Activated naive CD4-positive, alpha-beta T cell treated with anti-CD3 and anti-CD28 coated beads, Interleukin-2, amount 10 ng/mL, durations not matched to agents 7 days and 5 days (primary cell): ENCODE measurements around the gene CRTAP.
"Not testable (repeated sequence)": the region's sequence is repeated elsewhere in the genome, so short reads cannot be mapped to it uniquely, and the experiment has no call there.

Experiments used
- CTCF ChIA-PET: fragments of 350-600 bp; sonication (Branson Sonifier 250); formaldehyde crosslinking; loops from one replicate; lab custom pipeline; 2021; ENCODE audit warnings: antibody characterized with exemption; lab: Charles Lee
- DNase-seq: peaks from one replicate; pipeline ENCODE4 v3.0.0-alpha.2; 2020
- H3K27ac Mint-ChIP-seq: one replicate; pipeline ENCODE4 v1.8.0; 2021; ENCODE audit warnings: mild to moderate bottlenecking, moderate library complexity, mixed read lengths
- H3K27me3 Mint-ChIP-seq: one replicate; pipeline ENCODE4 v1.8.0; 2021; ENCODE audit warnings: mild to moderate bottlenecking, mixed read lengths
- H3K36me3 Mint-ChIP-seq: one replicate; pipeline ENCODE4 v1.8.0; 2021; ENCODE audit warnings: mixed read lengths
- H3K4me1 Mint-ChIP-seq: one replicate; pipeline ENCODE4 v1.8.0; 2021; ENCODE audit warnings: mixed read lengths
- H3K4me3 Mint-ChIP-seq: one replicate; pipeline ENCODE4 v1.8.0; 2021; ENCODE audit warnings: mild to moderate bottlenecking, moderate library complexity, mixed read lengths
- H3K9me3 Mint-ChIP-seq: one replicate; pipeline ENCODE4 v1.8.0; 2021; ENCODE audit warnings: mixed read lengths

Gene CRTAP

DNA sequence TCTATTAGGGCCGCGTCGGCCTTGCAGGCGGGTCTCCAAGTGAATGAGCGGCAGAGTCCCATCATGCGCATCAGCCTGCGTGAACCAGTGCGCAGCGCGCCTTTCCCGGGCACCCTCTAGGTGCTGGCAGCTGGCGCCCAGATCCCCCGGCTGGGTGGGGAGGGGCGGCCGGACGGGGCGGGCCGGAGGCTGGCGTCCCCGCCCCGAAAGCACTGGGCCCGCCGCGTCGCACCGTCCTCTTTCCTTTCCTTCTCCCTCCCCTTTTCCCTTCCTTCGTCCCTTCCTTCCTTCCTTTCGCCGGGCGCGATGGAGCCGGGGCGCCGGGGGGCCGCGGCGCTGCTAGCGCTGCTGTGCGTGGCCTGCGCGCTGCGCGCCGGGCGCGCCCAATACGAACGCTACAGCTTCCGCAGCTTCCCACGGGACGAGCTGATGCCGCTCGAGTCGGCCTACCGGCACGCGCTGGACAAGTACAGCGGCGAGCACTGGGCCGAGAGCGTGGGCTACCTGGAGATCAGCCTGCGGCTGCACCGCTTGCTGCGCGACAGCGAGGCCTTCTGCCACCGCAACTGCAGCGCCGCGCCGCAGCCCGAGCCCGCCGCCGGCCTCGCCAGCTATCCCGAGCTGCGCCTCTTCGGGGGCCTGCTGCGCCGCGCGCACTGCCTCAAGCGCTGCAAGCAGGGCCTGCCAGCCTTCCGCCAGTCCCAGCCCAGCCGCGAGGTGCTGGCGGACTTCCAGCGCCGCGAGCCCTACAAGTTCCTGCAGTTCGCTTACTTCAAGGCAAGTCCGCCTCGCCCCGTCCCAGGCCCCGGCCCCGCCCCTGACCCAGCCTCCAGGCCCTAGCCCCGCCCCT, at the start of gene CRTAP:
TSS of gene CRTAP (plus strand) at position 243 of the 850 bp plus-strand sequence. CDS start at position 307, 64 bp downstream.
- peak; percentile 86 for DNase-seq
- H3K4me1 Mint-ChIP-seq: peaks cover 22% of the 10 kb centered on the region
- H3K27me3 Mint-ChIP-seq: peaks cover 4% of the 10 kb centered on the region
- peak within 1 kb of the TSS; percentile 79 for H3K4me3 Mint-ChIP-seq
- no peaks in the 10 kb centered on the region for H3K9me3 Mint-ChIP-seq
- H3K27ac Mint-ChIP-seq: peak within 1 kb of the TSS; percentile 84
- no peaks in the 10 kb centered on the region for H3K36me3 Mint-ChIP-seq
- CTCF ChIA-PET: no interaction called here

DNA sequence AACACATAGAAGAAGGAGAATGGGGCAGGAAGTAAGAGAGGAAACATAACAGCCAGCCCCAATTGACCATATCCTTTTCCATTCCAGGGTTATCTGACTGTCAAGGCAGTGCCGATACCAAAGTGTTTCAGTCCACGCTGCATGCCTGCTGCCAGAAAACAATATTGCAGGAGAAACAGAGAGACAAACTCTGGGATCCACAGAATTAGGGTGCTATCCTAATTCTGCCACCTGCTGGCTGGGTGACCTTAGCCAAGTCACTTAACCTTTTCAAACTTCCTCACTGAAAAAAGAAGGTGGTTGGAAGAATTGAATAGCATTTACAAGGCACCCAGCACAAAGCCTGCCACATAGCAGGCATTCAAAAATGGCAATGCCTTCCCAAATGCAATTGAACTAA, 48.9 kb upstream of the CRTAP start:
- Mint-ChIP-seq H3K4me1 (peaks cover 66% of the 10 kb centered on the region), H3K27me3 (no peaks in the 10 kb centered on the region)

DNA sequence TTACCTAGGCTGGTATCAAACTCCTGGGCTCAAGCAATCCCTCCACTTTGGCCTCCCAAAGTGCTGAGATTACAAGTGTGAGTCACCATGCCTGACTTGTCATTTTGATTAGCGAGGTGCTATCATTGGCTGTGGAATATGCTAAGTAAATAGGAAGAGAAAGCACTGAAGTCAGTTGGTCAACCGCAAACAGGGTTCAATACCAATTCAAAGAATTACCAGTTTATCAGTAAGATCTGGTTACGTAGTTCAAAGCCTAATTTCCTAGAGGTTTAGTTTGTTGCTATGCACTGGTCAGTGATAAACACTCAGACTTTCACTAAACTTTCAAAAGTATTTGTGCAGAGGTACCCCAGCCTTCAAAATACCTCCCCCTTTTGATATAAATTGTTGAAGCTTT, 46.3 kb upstream of the CRTAP start:
- H3K4me3 Mint-ChIP-seq: no peak overlapping the region
- peaks cover 64% of the 10 kb centered on the region for H3K4me1 Mint-ChIP-seq
- H3K9me3 Mint-ChIP-seq: no peaks in the 10 kb centered on the region
- peaks cover 56% of the 10 kb centered on the region for H3K36me3 Mint-ChIP-seq
- H3K27me3 Mint-ChIP-seq: no peaks in the 10 kb centered on the region
- CTCF ChIA-PET: interaction anchor here (1.3 to 3.8 kb wide), 3 partner anchors 37 to 119 kb away, joined by 4 to 31 read pairs (median 6); no protein-coding TSS in a partner anchor
- DNase-seq: no peak
- no peak overlapping the region for H3K27ac Mint-ChIP-seq

More for the DNA sequence above, 48.9 kb upstream of the CRTAP start:
- DNase-seq: peak; percentile 64
- Mint-ChIP-seq H3K4me3 (no peak overlapping the region), H3K9me3 (no peaks in the 10 kb centered on the region), H3K36me3 (peaks cover 56% of the 10 kb centered on the region), H3K27ac (peak overlapping the region; percentile 64)
- CTCF ChIA-PET: interaction anchor here (1.6 to 3.8 kb wide), 2 partner anchors 34 to 116 kb away, joined by 4 to 31 read pairs; no protein-coding TSS in a partner anchor

DNA sequence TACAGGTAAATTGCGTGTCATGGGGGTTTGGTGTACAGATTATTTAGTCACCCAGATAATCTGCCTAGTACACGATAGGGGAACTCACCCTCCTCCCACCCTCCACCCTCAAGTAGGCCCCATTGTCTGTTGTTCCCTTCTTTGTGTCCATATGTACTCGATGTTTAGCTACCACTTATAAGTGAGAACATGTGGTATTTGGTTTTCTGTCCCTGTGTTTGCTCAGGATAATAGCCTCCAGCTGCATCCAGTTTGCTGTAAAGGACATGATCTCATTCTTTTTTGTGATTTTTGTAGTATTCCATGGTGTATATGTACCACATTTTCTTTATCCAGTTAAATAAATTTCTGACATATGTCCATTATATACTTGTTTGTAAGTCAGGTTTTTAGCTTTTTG, 44.0 kb upstream of the CRTAP start:
- DNase-seq: not testable (repeated sequence)

DNA sequence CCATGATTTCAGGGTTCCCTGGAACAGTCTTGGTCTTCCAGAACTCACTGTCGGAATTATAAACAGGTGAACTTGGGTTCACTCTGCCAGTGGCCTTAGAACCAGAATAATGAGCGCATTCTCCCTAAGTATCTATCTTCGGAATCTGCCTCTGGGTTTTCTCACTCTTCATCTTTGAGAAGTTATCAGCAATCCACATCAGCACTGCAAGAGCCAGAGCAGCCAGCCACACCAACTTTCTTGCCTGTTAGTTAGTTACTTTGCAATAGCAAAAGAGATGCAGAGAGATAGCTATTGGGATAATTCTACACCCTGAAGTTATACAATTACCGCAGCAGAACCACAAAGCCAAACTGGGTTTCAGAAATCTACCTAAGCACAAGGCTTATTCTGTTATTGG, 42.6 kb upstream of the CRTAP start:
- CTCF ChIA-PET: interaction anchor here (0.8 to 4.7 kb wide), 8 partner anchors 13 to 124 kb away, joined by 3 to 118 read pairs (median 5); partner anchors contain the start of gene CCR4
- no peak overlapping the region for H3K4me3 Mint-ChIP-seq
- H3K36me3 Mint-ChIP-seq: peaks cover 49% of the 10 kb centered on the region
- H3K27me3 Mint-ChIP-seq: no peaks in the 10 kb centered on the region
- no peak for DNase-seq
- no peak overlapping the region for H3K27ac Mint-ChIP-seq
- no peaks in the 10 kb centered on the region for H3K9me3 Mint-ChIP-seq
- peaks cover 47% of the 10 kb centered on the region for H3K4me1 Mint-ChIP-seq

More for the DNA sequence above, 44.0 kb upstream of the CRTAP start:
- not testable (repeated sequence) for H3K9me3 Mint-ChIP-seq, H3K27ac Mint-ChIP-seq, H3K4me3 Mint-ChIP-seq, H3K27me3 Mint-ChIP-seq
- H3K4me1 Mint-ChIP-seq: peaks cover 53% of the 10 kb centered on the region
- CTCF ChIA-PET: interaction anchor here (0.8 to 2.1 kb wide), 7 partner anchors 39 to 136 kb away, joined by 3 to 11 read pairs (median 4); no protein-coding TSS in a partner anchor
- H3K36me3 Mint-ChIP-seq: peaks cover 55% of the 10 kb centered on the region

DNA sequence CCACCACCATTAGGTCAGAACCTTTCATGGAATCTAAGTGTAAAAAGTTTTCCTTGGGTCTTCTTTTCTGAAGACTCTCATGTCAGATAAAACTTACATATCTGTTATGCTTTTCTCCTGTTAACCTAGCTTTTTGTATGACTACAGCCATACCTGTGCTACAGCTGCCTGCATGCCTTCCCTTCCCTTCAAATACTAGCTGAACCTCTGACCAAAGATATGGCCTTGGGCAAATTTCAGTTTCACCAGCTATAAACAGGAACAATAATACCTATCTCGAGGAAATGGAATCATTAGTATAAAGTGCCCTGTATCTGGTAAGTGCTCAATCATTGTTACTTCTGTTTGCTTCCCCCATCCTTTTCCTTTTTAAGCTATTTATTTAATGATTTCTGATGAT, 41.9 kb upstream of the CRTAP start:
- no peak overlapping the region for H3K27ac Mint-ChIP-seq
- H3K9me3 Mint-ChIP-seq: no peaks in the 10 kb centered on the region
- no peaks in the 10 kb centered on the region for H3K27me3 Mint-ChIP-seq
- peaks cover 47% of the 10 kb centered on the region for H3K4me1 Mint-ChIP-seq
- CTCF ChIA-PET: interaction anchor here (1.2 to 4.7 kb wide), 2 partner anchors 49 to 123 kb away, joined by 4 to 118 read pairs; partner anchors contain the start of gene CCR4
- H3K36me3 Mint-ChIP-seq: peaks cover 47% of the 10 kb centered on the region
- no peak overlapping the region for H3K4me3 Mint-ChIP-seq
- no peak for DNase-seq

DNA sequence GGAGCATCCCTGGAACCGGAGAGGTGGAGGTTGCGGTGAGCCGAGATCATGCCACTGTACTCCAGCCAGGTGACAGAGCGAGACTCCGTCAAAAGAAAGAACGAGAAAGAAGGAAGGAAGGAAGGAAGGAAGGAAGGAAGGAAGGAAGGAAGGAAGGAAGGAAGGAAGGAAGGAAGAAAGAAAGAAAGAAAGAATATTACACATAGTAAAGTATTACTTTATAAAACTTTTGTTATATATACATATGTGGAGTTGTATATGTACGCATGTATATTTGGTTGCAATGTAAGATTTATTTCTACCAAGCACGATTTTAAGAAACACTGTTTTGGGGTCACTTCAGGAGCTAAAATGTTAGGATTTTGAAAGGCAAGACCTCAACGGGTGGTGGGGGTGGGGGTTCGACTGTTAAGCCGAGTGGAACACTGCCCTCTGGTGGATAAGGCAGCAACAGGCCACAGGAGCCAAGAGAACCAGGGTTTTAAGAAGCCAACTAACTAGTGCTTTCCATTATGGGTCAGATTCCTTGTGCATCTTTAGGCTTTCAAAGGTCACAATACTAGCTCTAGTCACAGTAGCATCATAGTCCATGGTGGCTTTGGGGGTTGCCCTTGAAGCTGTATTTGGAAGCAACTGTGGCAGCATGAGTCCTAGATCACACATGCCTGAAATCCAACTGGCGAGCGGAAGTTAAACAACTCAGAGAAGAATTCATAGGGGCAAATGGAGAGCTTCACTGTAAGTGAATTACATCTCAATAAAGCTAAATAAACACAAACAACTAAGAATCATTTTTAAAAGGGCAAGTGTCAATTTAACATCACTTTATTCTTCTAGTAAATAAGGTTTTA, 39.4 kb upstream of the CRTAP start:
- no peaks in the 10 kb centered on the region for H3K9me3 Mint-ChIP-seq
- H3K36me3 Mint-ChIP-seq: peaks cover 33% of the 10 kb centered on the region
- no peaks in the 10 kb centered on the region for H3K27me3 Mint-ChIP-seq
- CTCF ChIA-PET: interaction anchor here (0.7 to 4.7 kb wide), 34 partner anchors 9 to 389 kb away, joined by 3 to 118 read pairs (median 4); partner anchors contain the start of gene CCR4
- H3K27ac Mint-ChIP-seq: no peak overlapping the region
- peak; percentile 79 for DNase-seq
- H3K4me3 Mint-ChIP-seq: no peak overlapping the region
- H3K4me1 Mint-ChIP-seq: peaks cover 44% of the 10 kb centered on the region

DNA sequence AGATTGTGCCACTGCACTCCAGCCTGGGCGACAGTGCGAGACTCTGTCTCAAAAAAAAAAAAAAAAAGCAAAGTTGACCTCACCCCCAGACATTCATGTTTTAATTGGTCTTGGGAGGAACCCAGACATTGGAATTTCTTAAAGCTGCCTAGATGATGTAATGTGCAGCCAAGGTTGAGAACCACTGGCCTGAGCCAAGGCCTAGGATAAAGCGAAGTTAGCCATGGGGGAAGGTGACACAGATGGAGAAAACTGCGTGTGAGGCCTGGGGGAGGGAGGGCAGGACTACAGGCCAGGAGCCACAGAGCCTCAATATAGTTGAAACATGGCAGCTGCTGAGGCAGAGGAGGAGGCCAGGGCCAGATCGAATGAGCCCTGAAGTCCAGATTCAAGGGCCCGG, 37.8 kb upstream of the CRTAP start:
- Mint-ChIP-seq H3K27ac (no peak overlapping the region), H3K36me3 (peaks cover 25% of the 10 kb centered on the region), H3K4me1 (peaks cover 37% of the 10 kb centered on the region)

DNA sequence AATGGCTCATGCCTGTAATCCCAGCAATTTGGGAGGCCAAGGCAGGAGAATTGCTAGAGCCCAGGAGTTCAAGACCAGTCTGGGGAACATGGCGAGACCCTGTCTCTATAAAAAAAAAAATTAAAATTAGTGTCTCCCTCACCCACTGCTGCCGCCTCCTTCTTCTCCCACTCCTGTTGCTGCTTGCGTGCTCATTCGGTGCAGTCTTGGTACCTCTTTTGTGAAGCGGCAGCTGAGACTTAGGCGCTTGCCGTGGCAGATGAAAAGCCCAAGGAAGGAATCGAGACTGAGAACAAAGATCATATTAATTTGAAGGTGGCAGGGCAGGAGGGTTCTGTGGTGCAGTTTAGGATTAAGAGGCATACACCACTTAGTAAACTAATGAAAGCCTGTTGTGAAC, 36.9 kb upstream of the CRTAP start:
- Mint-ChIP-seq H3K4me3 (no peak overlapping the region), H3K4me1 (peaks cover 28% of the 10 kb centered on the region), H3K9me3 (no peaks in the 10 kb centered on the region), H3K27me3 (no peaks in the 10 kb centered on the region), H3K36me3 (peaks cover 16% of the 10 kb centered on the region), H3K27ac (no peak overlapping the region)
- no peak for DNase-seq
- CTCF ChIA-PET: no interaction called here

More for the DNA sequence above, 37.8 kb upstream of the CRTAP start:
- CTCF ChIA-PET: interaction anchor here (0.8 to 4.7 kb wide), 9 partner anchors 13 to 353 kb away, joined by 3 to 118 read pairs (median 12); partner anchors contain the start of gene CCR4
- Mint-ChIP-seq H3K9me3 (no peaks in the 10 kb centered on the region), H3K4me3 (no peak overlapping the region), H3K27me3 (no peaks in the 10 kb centered on the region)
- DNase-seq: no peak

DNA sequence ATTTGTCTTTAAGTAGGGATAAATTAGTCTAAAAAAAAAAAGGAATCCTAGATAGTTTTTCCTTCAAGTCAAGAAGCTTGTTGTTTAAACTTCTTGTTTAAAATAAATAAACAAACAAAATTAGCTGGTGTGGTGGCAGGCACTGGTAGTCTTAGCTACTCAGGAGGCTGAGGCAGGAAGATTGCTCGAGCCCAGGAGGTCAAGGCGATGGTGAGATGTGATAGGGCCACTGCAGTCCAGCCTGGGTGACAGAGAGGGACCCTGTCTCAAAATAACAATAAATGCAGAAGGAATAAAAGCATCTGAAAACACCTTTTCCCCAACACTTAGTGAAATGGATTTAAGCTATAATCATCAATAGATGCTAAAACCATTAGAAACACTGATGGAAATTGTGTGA, 35.8 kb upstream of the CRTAP start:
- H3K4me1 Mint-ChIP-seq: peaks cover 23% of the 10 kb centered on the region
- H3K36me3 Mint-ChIP-seq: peaks cover 10% of the 10 kb centered on the region
- no peak for DNase-seq
- H3K27me3 Mint-ChIP-seq: no peaks in the 10 kb centered on the region
- H3K9me3 Mint-ChIP-seq: no peaks in the 10 kb centered on the region
- H3K27ac Mint-ChIP-seq: no peak overlapping the region
- CTCF ChIA-PET: interaction anchor here (1.2 kb wide), 1 partner anchor 48 kb away, joined by 3 read pairs; no protein-coding TSS in a partner anchor
- no peak overlapping the region for H3K4me3 Mint-ChIP-seq

DNA sequence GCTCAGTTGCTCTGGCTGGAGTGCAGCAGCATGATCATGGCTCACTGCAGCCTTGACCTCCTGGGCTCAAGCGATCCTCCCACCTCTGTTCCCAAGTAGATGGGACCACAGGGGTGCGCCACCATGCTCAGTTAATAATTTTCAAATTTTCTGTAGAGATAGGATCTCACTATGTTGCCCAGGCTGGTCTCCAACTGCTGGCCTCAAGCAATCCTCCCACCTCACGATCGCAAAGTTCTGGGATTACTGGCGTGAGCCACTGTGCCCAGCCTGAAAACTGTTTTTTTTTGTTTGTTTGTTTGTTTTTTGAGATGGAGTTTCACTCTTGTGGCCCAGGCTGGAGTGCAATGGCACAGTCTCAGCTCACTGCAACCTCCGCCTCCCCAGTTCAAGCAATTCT, 34.0 kb upstream of the CRTAP start:
- CTCF ChIA-PET, H3K4me3 Mint-ChIP-seq, H3K27me3 Mint-ChIP-seq, H3K9me3 Mint-ChIP-seq, DNase-seq, H3K27ac Mint-ChIP-seq: not testable (repeated sequence)
- peaks cover 12% of the 10 kb centered on the region for H3K4me1 Mint-ChIP-seq
- peaks cover 13% of the 10 kb centered on the region for H3K36me3 Mint-ChIP-seq

DNA sequence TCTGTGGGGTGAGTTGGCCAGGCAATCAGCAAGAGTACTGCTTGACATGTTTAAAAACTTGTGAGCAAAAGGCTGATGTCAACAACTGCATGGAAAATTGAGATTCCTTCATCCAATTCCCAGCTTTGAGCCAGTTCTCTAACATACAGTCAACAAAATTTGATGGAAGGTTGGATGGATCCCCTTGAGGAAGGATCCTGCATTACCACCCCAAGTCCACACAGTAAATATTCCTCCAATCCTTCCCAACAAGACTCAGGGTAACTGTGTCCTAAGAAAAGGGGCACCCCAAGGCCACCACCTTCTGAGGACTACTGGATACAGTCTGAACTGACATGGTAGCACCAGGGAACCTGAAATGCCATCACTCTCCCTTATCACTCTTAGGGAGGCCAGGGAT, 32.0 kb upstream of the CRTAP start:
- H3K27ac Mint-ChIP-seq: no peak overlapping the region
- no peak for DNase-seq
- no peak overlapping the region for H3K4me3 Mint-ChIP-seq
- H3K36me3 Mint-ChIP-seq: peaks cover 11% of the 10 kb centered on the region
- CTCF ChIA-PET: interaction anchor here (1.2 kb wide), 1 partner anchor 135 kb away, joined by 4 read pairs; no protein-coding TSS in a partner anchor
- peaks cover 7% of the 10 kb centered on the region for H3K4me1 Mint-ChIP-seq
- H3K27me3 Mint-ChIP-seq: no peaks in the 10 kb centered on the region
- no peaks in the 10 kb centered on the region for H3K9me3 Mint-ChIP-seq

DNA sequence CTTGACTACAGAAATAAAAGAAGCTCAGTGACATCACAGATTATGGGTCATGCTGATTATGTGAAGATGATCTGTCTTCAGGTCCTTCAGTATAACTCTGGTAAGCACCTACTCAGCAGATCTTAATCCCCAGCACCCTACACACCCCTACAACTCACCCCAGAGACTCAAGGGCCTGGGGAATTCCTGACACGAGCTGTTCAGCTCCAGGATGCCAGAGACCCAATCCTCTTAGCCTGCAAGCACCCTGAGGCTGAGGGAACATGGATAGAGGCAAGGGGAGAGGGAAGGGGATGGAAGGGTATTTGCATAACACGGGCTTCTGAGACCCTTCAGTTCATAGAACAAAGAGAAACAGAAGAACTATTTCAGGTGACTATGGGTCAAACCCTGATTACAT, 29.9 kb upstream of the CRTAP start:
- Mint-ChIP-seq H3K4me3 (no peak overlapping the region), H3K36me3 (peaks cover 25% of the 10 kb centered on the region), H3K4me1 (peaks cover 17% of the 10 kb centered on the region), H3K9me3 (no peaks in the 10 kb centered on the region), H3K27ac (no peak overlapping the region), H3K27me3 (no peaks in the 10 kb centered on the region)
- CTCF ChIA-PET: interaction anchor here (1.1 to 2.4 kb wide), 2 partner anchors 10 to 13 kb away, joined by 3 to 14 read pairs; no protein-coding TSS in a partner anchor
- no peak for DNase-seq
